ENCODE measurements around the gene GALK1. TPM values are rescaled to one million over a fixed set of nuclear protein-coding genes. Genes with fewer than 3 reads are reported as not detected.

GALK1 gene
- total and polyA plus RNA-seq, 4 donors, result 23.0 to 70.5 (median 44.0) TPM

GRCh38 chr17:75758131-75758905 is 6.7 kb downstream of the GALK1 start:
- H3K4me3 ChIP-seq, result no peak overlapping the region
- TF ChIP-seq, protein P1, sequence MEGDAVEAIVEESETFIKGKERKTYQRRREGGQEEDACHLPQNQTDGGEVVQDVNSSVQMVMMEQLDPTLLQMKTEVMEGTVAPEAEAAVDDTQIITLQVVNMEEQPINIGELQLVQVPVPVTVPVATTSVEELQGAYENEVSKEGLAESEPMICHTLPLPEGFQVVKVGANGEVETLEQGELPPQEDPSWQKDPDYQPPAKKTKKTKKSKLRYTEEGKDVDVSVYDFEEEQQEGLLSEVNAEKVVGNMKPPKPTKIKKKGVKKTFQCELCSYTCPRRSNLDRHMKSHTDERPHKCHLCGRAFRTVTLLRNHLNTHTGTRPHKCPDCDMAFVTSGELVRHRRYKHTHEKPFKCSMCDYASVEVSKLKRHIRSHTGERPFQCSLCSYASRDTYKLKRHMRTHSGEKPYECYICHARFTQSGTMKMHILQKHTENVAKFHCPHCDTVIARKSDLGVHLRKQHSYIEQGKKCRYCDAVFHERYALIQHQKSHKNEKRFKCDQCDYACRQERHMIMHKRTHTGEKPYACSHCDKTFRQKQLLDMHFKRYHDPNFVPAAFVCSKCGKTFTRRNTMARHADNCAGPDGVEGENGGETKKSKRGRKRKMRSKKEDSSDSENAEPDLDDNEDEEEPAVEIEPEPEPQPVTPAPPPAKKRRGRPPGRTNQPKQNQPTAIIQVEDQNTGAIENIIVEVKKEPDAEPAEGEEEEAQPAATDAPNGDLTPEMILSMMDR (IDR thresholded peaks at IDR 0.05; ENCODE audit: control extremely low read depth, extremely low read depth), result no peak
- peaks cover 0 to 2% (median 0%) of the 10 kb centered on the region in 4 donors for H3K9me3 ChIP-seq (ENCODE audit: control insufficient read depth in 4 of 4, insufficient read depth in 3 of 4, low read length in 3 of 4)
- peaks cover 0 to 11% (median 2%) of the 10 kb centered on the region in 5 donors for H3K4me1 ChIP-seq (ENCODE audit: control insufficient read depth in 5 of 5, insufficient read depth in 5 of 5, low read length in 5 of 5)
- peaks cover 0 to 24% (median 0%) of the 10 kb centered on the region in 4 donors for H3K36me3 ChIP-seq (ENCODE audit: control insufficient read depth in 4 of 4, insufficient read depth in 4 of 4, low read length in 4 of 4)
- H3K27me3 ChIP-seq (ENCODE audit: control insufficient read depth in 3 of 3, insufficient read depth in 3 of 3, low read length in 2 of 3), result no peaks in the 10 kb centered on the region
- no peak overlapping the region for H3K9ac ChIP-seq (ENCODE audit: insufficient read depth in 1 of 2, low read length in 2 of 2)
- H3K27ac ChIP-seq (ENCODE audit: low read depth in 1 of 2, low read length in 1 of 2), result no peak overlapping the region
- no peak for ATAC-seq (ENCODE audit: insufficient read depth, low FRiP score)
- WGBS, 2 donors, result 92 to 96% methylated on average over 41 of the region's 41 CpGs
- no peak for DNase-seq

- peaks cover 0 to 2% (median 0%) of the 10 kb centered on the region in 4 donors for H3K9me3 ChIP-seq (ENCODE audit: control insufficient read depth in 4 of 4, insufficient read depth in 3 of 4, low read length in 3 of 4)
- H3K27me3 ChIP-seq (ENCODE audit: control insufficient read depth in 3 of 3, insufficient read depth in 3 of 3, low read length in 2 of 3), result no peaks in the 10 kb centered on the region
- TF ChIP-seq, protein P1 (IDR thresholded peaks at IDR 0.05; ENCODE audit: control extremely low read depth, extremely low read depth), result no peak
- DNase-seq, result no peak
- H3K4me1 ChIP-seq (ENCODE audit: control insufficient read depth in 5 of 5, insufficient read depth in 5 of 5, low read length in 5 of 5), result peaks cover 0 to 14% (median 2%) of the 10 kb centered on the region in 5 donors
- ATAC-seq (ENCODE audit: insufficient read depth, low FRiP score), result no peak
- peaks cover 0 to 22% (median 0%) of the 10 kb centered on the region in 4 donors for H3K36me3 ChIP-seq (ENCODE audit: control insufficient read depth in 4 of 4, insufficient read depth in 4 of 4, low read length in 4 of 4)
- 90 to 93% methylated on average over 21 of the region's 21 CpGs for WGBS, 2 donors
- no peak overlapping the region for H3K4me3 ChIP-seq
- H3K27ac ChIP-seq (ENCODE audit: low read depth in 1 of 2, low read length in 1 of 2), result no peak overlapping the region
- no peak overlapping the region for H3K9ac ChIP-seq (ENCODE audit: insufficient read depth in 1 of 2, low read length in 2 of 2)
Observed at GRCh38 chr17:75757086-75757681, 7.8 kb downstream of the GALK1 start.

GRCh38 chr17:75756451-75757085 is 8.4 kb downstream of the GALK1 start:
- 93 to 94% methylated on average over 26 to 28 of the region's 29 CpGs for WGBS, 2 donors
- no peak for DNase-seq

More at GRCh38 chr17:75756451-75757085, 8.4 kb downstream of the GALK1 start:
- no peak overlapping the region for H3K9ac ChIP-seq (ENCODE audit: insufficient read depth in 1 of 2, low read length in 2 of 2)
- no peak for ATAC-seq (ENCODE audit: insufficient read depth, low FRiP score)
- no peak overlapping the region for H3K27ac ChIP-seq (ENCODE audit: low read depth in 1 of 2, low read length in 1 of 2)
- peaks cover 0 to 2% (median 0%) of the 10 kb centered on the region in 4 donors for H3K9me3 ChIP-seq (ENCODE audit: control insufficient read depth in 4 of 4, insufficient read depth in 3 of 4, low read length in 3 of 4)
- H3K4me1 ChIP-seq (ENCODE audit: control insufficient read depth in 5 of 5, insufficient read depth in 5 of 5, low read length in 5 of 5), result peaks cover 0 to 14% (median 2%) of the 10 kb centered on the region in 5 donors
- TF ChIP-seq, protein P1 (IDR thresholded peaks at IDR 0.05; ENCODE audit: control extremely low read depth, extremely low read depth), result no peak
- no peaks in the 10 kb centered on the region for H3K27me3 ChIP-seq (ENCODE audit: control insufficient read depth in 3 of 3, insufficient read depth in 3 of 3, low read length in 2 of 3)
- no peak overlapping the region for H3K4me3 ChIP-seq
- peaks cover 0 to 22% (median 0%) of the 10 kb centered on the region in 4 donors for H3K36me3 ChIP-seq (ENCODE audit: control insufficient read depth in 4 of 4, insufficient read depth in 4 of 4, low read length in 4 of 4)

Data from lung (tissue), 12 donors.